Trophoblast cell (in vitro differentiated cells and primary cell): ENCODE data around the gene RPL10.
"Not testable (repeated sequence)": the region's sequence is repeated elsewhere in the genome, so short reads cannot be mapped to it uniquely, and the experiment has no call there.

Source experiments
- DNase-seq, 2 donors: peaks; one replicate each; pipeline ENCODE4 v3.0.0-alpha.2; 2016
- H2AFZ ChIP-seq: 2 replicates; pipeline ENCODE4 v1.6.1; 2013; ENCODE audit warnings: low read length, moderate library complexity, mild to moderate bottlenecking; ENCODE audit not compliant: insufficient read depth, poor library complexity
- H2AK5ac ChIP-seq: 2 replicates; pipeline ENCODE4 v1.6.1; 2013; ENCODE audit warnings: mild to moderate bottlenecking, low read length
- H2BK120ac ChIP-seq: 2 replicates; pipeline ENCODE4 v1.6.1; 2013; ENCODE audit warnings: low read length, mild to moderate bottlenecking, moderate library complexity; ENCODE audit not compliant: insufficient read depth, poor library complexity
- H2BK12ac ChIP-seq: 2 replicates; pipeline ENCODE4 v1.6.1; 2013; ENCODE audit warnings: mild to moderate bottlenecking, low read length, moderate library complexity
- H2BK5ac ChIP-seq: 2 replicates; pipeline ENCODE4 v1.6.1; 2013; ENCODE audit warnings: low read length, low read depth, moderate library complexity, mild to moderate bottlenecking; ENCODE audit not compliant: poor library complexity
- H3K14ac ChIP-seq: 2 replicates; pipeline ENCODE4 v1.6.1; 2013; ENCODE audit warnings: mild to moderate bottlenecking, low read length
- H3K18ac ChIP-seq: 2 replicates; pipeline ENCODE4 v1.6.1; 2013; ENCODE audit warnings: mild to moderate bottlenecking, low read length
- H3K23ac ChIP-seq: 2 replicates; pipeline ENCODE4 v1.6.1; 2013; ENCODE audit warnings: low read length
- H3K27ac ChIP-seq: 2 replicates; pipeline ENCODE4 v1.5.1; 2013; ENCODE audit warnings: low read depth, mild to moderate bottlenecking, inconsistent platforms, low read length, moderate library complexity
- H3K27me3 ChIP-seq: 2 replicates; pipeline ENCODE4 v1.6.1; 2013; ENCODE audit warnings: inconsistent platforms, mild to moderate bottlenecking, low read length, moderate library complexity; ENCODE audit not compliant: insufficient read depth
- H3K36me3 ChIP-seq, 2 experiments: 1 replicate in 1 of 2; 2 replicates in 1 of 2; pipeline ENCODE4 v1.6.1; 2013; ENCODE audit warnings: low read length in 2 of 2, mild to moderate bottlenecking in 2 of 2, moderate library complexity in 1 of 2; ENCODE audit not compliant: insufficient read depth in 2 of 2, control insufficient read depth in 1 of 2
- H3K4ac ChIP-seq: 2 replicates; pipeline ENCODE4 v1.6.1; 2013; ENCODE audit warnings: low read depth, mild to moderate bottlenecking, low read length, moderate library complexity
- H3K4me1 ChIP-seq, 2 experiments: 1 replicate in 1 of 2; 2 replicates in 1 of 2; pipeline ENCODE4 v1.6.1; 2013; ENCODE audit warnings: low read length in 2 of 2, mild to moderate bottlenecking in 2 of 2, moderate library complexity in 1 of 2; ENCODE audit not compliant: insufficient read depth in 2 of 2, control insufficient read depth in 1 of 2
- H3K4me2 ChIP-seq: 2 replicates; pipeline ENCODE4 v1.6.1; 2013; ENCODE audit warnings: inconsistent platforms, mild to moderate bottlenecking, low read length, moderate library complexity
- H3K4me3 ChIP-seq: 2 replicates; pipeline ENCODE4 v1.5.1; 2013; ENCODE audit warnings: mild to moderate bottlenecking, low read depth, low read length, inconsistent platforms
- H3K79me1 ChIP-seq: one replicate; pipeline ENCODE4 v1.6.1; 2013; ENCODE audit warnings: low read length
- H3K79me2 ChIP-seq: 2 replicates; pipeline ENCODE4 v1.6.1; 2013; ENCODE audit warnings: low read length, mild to moderate bottlenecking; ENCODE audit not compliant: control insufficient read depth, insufficient read depth, poor library complexity
- H3K9ac ChIP-seq: 2 replicates; pipeline ENCODE4 v1.6.1; 2013; ENCODE audit warnings: mild to moderate bottlenecking, low read length
- H3K9me3 ChIP-seq: 2 replicates; pipeline ENCODE4 v1.6.1; 2013; ENCODE audit warnings: low read depth, mild to moderate bottlenecking, control low read depth, inconsistent platforms, low read length; ENCODE audit not compliant: insufficient read depth
- H4K12ac ChIP-seq: 2 replicates; pipeline ENCODE4 v1.6.1; 2013; ENCODE audit warnings: low read depth, mild to moderate bottlenecking, low read length, moderate library complexity
- H4K8ac ChIP-seq: 2 replicates; pipeline ENCODE4 v1.6.1; 2013; ENCODE audit warnings: low read depth, mild to moderate bottlenecking, low read length, moderate library complexity
- H4K91ac ChIP-seq: one replicate; pipeline ENCODE4 v1.6.1; 2013; ENCODE audit warnings: low read depth, mild to moderate bottlenecking, low read length, moderate library complexity
- WGBS: extraction: QIAGEN DNeasy Blood & Tissue Kit; methylation state at CpG from one replicate; pipeline ENCODE4 v1.1.7; 2013; ENCODE audit warnings: missing lambda C conversion rate; ENCODE audit not compliant: insufficient read length, insufficient coverage; ENCODE audit errors: extremely low coverage; 5-methylcytosine and 5-hydroxymethylcytosine counted together

Gene RPL10

GRCh38 chrX:154396363-154396762 lies 1.8 kb upstream of the RPL10 start:
- Histone ChIP-seq H3K79me1 (peaks cover 15% of the 10 kb centered on the region), H3K36me3 (peaks cover 24% of the 10 kb centered on the region in 2 experiments)
- not testable (repeated sequence) for H3K14ac ChIP-seq, H2BK120ac ChIP-seq, H3K23ac ChIP-seq, H3K4ac ChIP-seq, H3K4me3 ChIP-seq, H4K12ac ChIP-seq, H3K79me2 ChIP-seq, H4K91ac ChIP-seq, H2AFZ ChIP-seq, H3K27me3 ChIP-seq, DNase-seq, H4K8ac ChIP-seq, H3K9ac ChIP-seq, H2BK12ac ChIP-seq, H3K4me1 ChIP-seq, H3K18ac ChIP-seq, H3K27ac ChIP-seq, H2AK5ac ChIP-seq, H3K4me2 ChIP-seq, H2BK5ac ChIP-seq, H3K9me3 ChIP-seq
- no CpG with 5 or more reads among the region's 17 CpGs for WGBS

GRCh38 chrX:154396973-154397887 lies 947 bp upstream of the RPL10 start:
- DNase-seq: peak; percentile 82
- Histone ChIP-seq H4K91ac (peak overlapping the region; percentile 91), H2BK12ac (no peak overlapping the region), H3K18ac (peak overlapping the region; percentile 73), H3K27me3 (no peaks in the 10 kb centered on the region), H2BK120ac (peak overlapping the region; percentile 73), H3K9ac (peak overlapping the region; percentile 84), H3K79me2 (peaks cover 7% of the 10 kb centered on the region), H4K8ac (peak overlapping the region; percentile 75), H4K12ac (peak overlapping the region; percentile 81), H3K4me1 (peaks cover 0 to 3% of the 10 kb centered on the region in 2 experiments), H2AFZ (peak overlapping the region; percentile 43), H3K36me3 (peaks cover 24% of the 10 kb centered on the region in 2 experiments), H3K4me3 (peak overlapping the region; percentile 70), H3K9me3 (peaks cover 1% of the 10 kb centered on the region), H2BK5ac (peak overlapping the region; percentile 60), H3K4me2 (peak overlapping the region; percentile 80), H3K23ac (no peak overlapping the region), H3K27ac (peak overlapping the region; percentile 94), H3K79me1 (peaks cover 15% of the 10 kb centered on the region), H3K14ac (peak overlapping the region; percentile 71), H3K4ac (peak overlapping the region; percentile 57), H2AK5ac (no peak overlapping the region)
- no CpG with 5 or more reads among the region's 53 CpGs for WGBS

DNA sequence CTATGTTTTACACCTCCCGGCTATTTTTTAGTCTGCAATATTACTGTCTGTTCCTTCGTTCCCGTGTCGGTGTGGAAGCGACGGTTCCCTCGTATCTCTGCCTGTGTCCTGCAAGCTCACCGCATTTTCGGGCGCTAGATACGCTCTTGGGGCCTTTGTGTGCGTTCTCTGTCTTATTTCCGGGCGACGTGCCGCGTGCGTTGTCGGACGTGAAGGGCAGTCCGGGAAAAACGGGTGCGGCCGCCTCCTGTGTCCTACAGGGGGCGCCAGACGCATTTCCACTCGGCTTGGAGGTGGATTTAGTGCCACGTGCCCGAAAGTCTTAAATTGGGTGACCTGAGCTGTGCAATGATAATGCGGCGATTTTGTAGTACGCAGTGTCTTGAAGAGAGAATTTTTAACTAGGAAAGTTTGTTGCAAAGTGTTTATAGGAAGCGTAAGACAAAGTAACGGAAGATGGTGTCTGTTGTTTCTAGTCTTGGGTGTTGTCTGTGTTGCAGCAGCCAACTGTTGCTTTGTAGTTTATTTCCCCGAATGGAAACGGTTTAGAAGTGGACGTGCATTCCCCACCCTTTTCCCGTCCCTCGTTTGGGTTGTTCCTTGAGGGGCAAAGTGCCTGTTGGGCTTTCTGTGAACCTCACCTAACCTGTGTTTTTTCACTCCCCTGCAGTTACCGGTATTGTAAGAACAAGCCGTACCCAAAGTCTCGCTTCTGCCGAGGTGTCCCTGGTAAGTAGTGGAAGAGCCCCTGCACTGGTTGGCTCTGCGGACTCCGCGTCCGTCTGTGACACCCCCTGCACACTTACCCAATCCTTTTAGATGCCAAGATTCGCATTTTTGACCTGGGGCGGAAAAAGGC lies 720 bp downstream of the RPL10 start:
- Histone ChIP-seq H4K91ac (peak overlapping the region; percentile 91), H4K12ac (peak overlapping the region; percentile 92), H3K79me2 (peaks cover 7% of the 10 kb centered on the region), H2BK12ac (no peak overlapping the region), H3K9ac (peak overlapping the region; percentile 91), H3K4ac (peak overlapping the region; percentile 98), H3K79me1 (peaks cover 15% of the 10 kb centered on the region), H2AFZ (no peak overlapping the region), H3K18ac (peak overlapping the region; percentile 87), H3K4me3 (peak overlapping the region; percentile 91), H2AK5ac (peak overlapping the region; percentile 94), H3K27ac (peak overlapping the region; percentile 92), H3K23ac (no peak overlapping the region), H3K27me3 (no peaks in the 10 kb centered on the region), H3K14ac (peak overlapping the region; percentile 90), H3K4me1 (peaks cover 0 to 3% of the 10 kb centered on the region in 2 experiments), H3K4me2 (peak overlapping the region; percentile 69), H3K36me3 (peaks cover 24 to 27% of the 10 kb centered on the region in 2 experiments), H3K9me3 (peaks cover 1% of the 10 kb centered on the region), H2BK5ac (peak overlapping the region; percentile 92), H2BK120ac (peak overlapping the region; percentile 93), H4K8ac (peak overlapping the region; percentile 93)
- WGBS: no CpG with 5 or more reads among the region's 49 CpGs
- DNase-seq: peak; percentile 70 to 77
